H9 (cell line): ENCODE measurements around the gene DGKG. TPM values are rescaled to one million over a fixed set of nuclear protein-coding genes. Genes with fewer than 3 reads are reported as not detected.

ENCODE experiments used
- DNase-seq: peaks from one replicate; pipeline ENCODE4 v3.0.0-alpha.2; 2017
- H2AFZ ChIP-seq: one replicate; pipeline ENCODE4 v1.6.1; 2013; ENCODE audit warnings: mild to moderate bottlenecking, low read length, control low read depth, moderate library complexity
- H2AK5ac ChIP-seq: 2 replicates; pipeline ENCODE4 v1.6.1; 2013; ENCODE audit warnings: low read length, control low read depth, mixed read lengths; ENCODE audit not compliant: insufficient read length
- H2BK120ac ChIP-seq: one replicate; pipeline ENCODE4 v1.6.1; 2013; ENCODE audit warnings: low read depth, mild to moderate bottlenecking, low read length, control low read depth, inconsistent platforms; ENCODE audit not compliant: poor library complexity, severe bottlenecking
- H2BK12ac ChIP-seq: 2 replicates; pipeline ENCODE4 v1.6.1; 2013; ENCODE audit warnings: low read length, control low read depth, mixed read lengths, low read depth; ENCODE audit not compliant: insufficient read length
- H2BK15ac ChIP-seq: 2 replicates; pipeline ENCODE4 v1.6.1; 2013; ENCODE audit warnings: low read depth, low read length, control low read depth
- H2BK20ac ChIP-seq: one replicate; pipeline ENCODE4 v1.6.1; 2013; ENCODE audit warnings: low read depth, mild to moderate bottlenecking, low read length, control low read depth, inconsistent platforms; ENCODE audit not compliant: poor library complexity, severe bottlenecking
- H2BK5ac ChIP-seq: 2 replicates; pipeline ENCODE4 v1.6.1; 2013; ENCODE audit warnings: low read length, control low read depth, mixed read lengths; ENCODE audit not compliant: insufficient read length
- H3K14ac ChIP-seq: 2 replicates; pipeline ENCODE4 v1.6.1; 2013; ENCODE audit warnings: low read length, control low read depth; ENCODE audit not compliant: insufficient read depth
- H3K18ac ChIP-seq: 2 replicates; pipeline ENCODE4 v1.6.1; 2013; ENCODE audit warnings: low read depth, mild to moderate bottlenecking, mixed read lengths, low read length, control low read depth; ENCODE audit not compliant: insufficient read length
- H3K23ac ChIP-seq: 2 replicates; pipeline ENCODE4 v1.6.1; 2013; ENCODE audit warnings: low read length, control low read depth, mixed read lengths, low read depth; ENCODE audit not compliant: insufficient read length
- H3K23me2 ChIP-seq: 2 replicates; pipeline ENCODE4 v1.6.1; 2013; ENCODE audit warnings: low read depth, mild to moderate bottlenecking, mixed read lengths, low read length, control low read depth; ENCODE audit not compliant: insufficient read length, poor library complexity, severe bottlenecking
- H3K27ac ChIP-seq: 2 replicates; pipeline ENCODE4 v1.5.1; 2013; ENCODE audit warnings: low read length, control low read depth, mixed read lengths, low read depth; ENCODE audit not compliant: insufficient read length
- H3K27me3 ChIP-seq: 2 replicates; pipeline ENCODE4 v1.6.1; 2013; ENCODE audit warnings: low read length, control low read depth, inconsistent platforms; ENCODE audit not compliant: insufficient read depth
- H3K4ac ChIP-seq: 2 replicates; pipeline ENCODE4 v1.6.1; 2013; ENCODE audit warnings: low read depth, mild to moderate bottlenecking, control low read depth, inconsistent platforms, low read length, moderate library complexity
- H3K4me1 ChIP-seq: 2 replicates; pipeline ENCODE4 v1.6.1; 2013; ENCODE audit warnings: low read length, control low read depth, inconsistent platforms; ENCODE audit not compliant: insufficient read depth
- H3K4me2 ChIP-seq: 2 replicates; pipeline ENCODE4 v1.6.1; 2013; ENCODE audit warnings: low read length, control low read depth, mixed read lengths; ENCODE audit not compliant: insufficient read length, insufficient read depth
- H3K56ac ChIP-seq: 2 replicates; pipeline ENCODE4 v1.6.1; 2013; ENCODE audit warnings: low read depth, mild to moderate bottlenecking, mixed read lengths, low read length, control low read depth; ENCODE audit not compliant: insufficient read length
- H3K79me1 ChIP-seq: 2 replicates; pipeline ENCODE4 v1.6.1; 2013; ENCODE audit warnings: low read depth, mild to moderate bottlenecking, moderate library complexity, low read length, control low read depth, inconsistent platforms; ENCODE audit not compliant: insufficient read depth, poor library complexity, severe bottlenecking
- H3K79me2 ChIP-seq: 2 replicates; pipeline ENCODE4 v1.6.1; 2013; ENCODE audit warnings: low read length, control low read depth, inconsistent platforms; ENCODE audit not compliant: insufficient read depth
- H3K9ac ChIP-seq: 2 replicates; pipeline ENCODE4 v1.6.1; 2013; ENCODE audit warnings: low read length, control low read depth, mixed read lengths; ENCODE audit not compliant: insufficient read length; ENCODE audit errors: extremely low read depth
- H3K9me3 ChIP-seq: one replicate; pipeline ENCODE4 v1.6.1; 2013; ENCODE audit warnings: low read depth, low read length, inconsistent platforms; ENCODE audit not compliant: control insufficient read depth
- H3T11ph ChIP-seq: one replicate; pipeline ENCODE4 v1.6.1; 2013; ENCODE audit warnings: mild to moderate bottlenecking, low read length, control low read depth, inconsistent platforms
- H4K20me1 ChIP-seq: one replicate; pipeline ENCODE4 v1.6.1; 2013; ENCODE audit not compliant: control insufficient read depth, insufficient read length, insufficient read depth
- H4K5ac ChIP-seq: 2 replicates; pipeline ENCODE4 v1.6.1; 2013; ENCODE audit warnings: low read depth, mild to moderate bottlenecking, mixed read lengths, low read length, control low read depth; ENCODE audit not compliant: insufficient read length
- H4K8ac ChIP-seq: replicated peaks from 2 replicates; pipeline ENCODE4 v1.6.1; 2013; ENCODE audit warnings: low read length, control low read depth, mixed read lengths, low read depth; ENCODE audit not compliant: insufficient read length
- H4K91ac ChIP-seq: 2 replicates; pipeline ENCODE4 v1.6.1; 2013; ENCODE audit warnings: low read depth, mild to moderate bottlenecking, moderate library complexity, mixed read lengths, low read length, control low read depth; ENCODE audit not compliant: insufficient read length
- H3K27ac Mint-ChIP-seq, 3 experiments: 2 replicates in 2 of 3; 3 replicates in 1 of 3; pipeline ENCODE4 v1.8.0; 2020 to 2021; ENCODE audit warnings: mixed read lengths in 3 of 3, mild to moderate bottlenecking in 1 of 3, moderate library complexity in 1 of 3
- H3K27me3 Mint-ChIP-seq: 2 replicates; pipeline ENCODE4 v1.8.0; 2021; ENCODE audit warnings: low read depth, mild to moderate bottlenecking, moderate library complexity, mixed read lengths
- H3K36me3 Mint-ChIP-seq, 3 experiments: 2 replicates in 2 of 3; 3 replicates in 1 of 3; pipeline ENCODE4 v1.8.0; 2020 to 2021; ENCODE audit warnings: low read depth in 3 of 3, mixed read lengths in 3 of 3; ENCODE audit not compliant: insufficient read depth in 1 of 3
- H3K4me1 Mint-ChIP-seq, 2 experiments: 2 replicates each; pipeline ENCODE4 v1.8.0; 2020; ENCODE audit warnings: mixed read lengths in 2 of 2
- H3K4me3 Mint-ChIP-seq, 2 experiments: 2 replicates in 1 of 2; 3 replicates in 1 of 2; pipeline ENCODE4 v1.8.0; 2020 to 2021; ENCODE audit warnings: mild to moderate bottlenecking in 2 of 2, mixed read lengths in 2 of 2, moderate library complexity in 1 of 2
- H3K9me3 Mint-ChIP-seq, 2 experiments: 2 replicates in 1 of 2; 3 replicates in 1 of 2; pipeline ENCODE4 v1.8.0; 2020; ENCODE audit warnings: mild to moderate bottlenecking in 2 of 2, mixed read lengths in 2 of 2, moderate library complexity in 1 of 2
- WGBS: extraction: QIAGEN DNeasy Blood & Tissue Kit; methylation state at CpG from one replicate; pipeline ENCODE4 v1.1.7; 2013; ENCODE audit warnings: missing lambda C conversion rate, low lambda C conversion rate, mixed read lengths; ENCODE audit not compliant: insufficient read length; ENCODE audit errors: extremely low coverage; 5-methylcytosine and 5-hydroxymethylcytosine counted together
- total RNA-seq: library from RNA; stranded (reverse); gene quantifications from 2 replicates; pipeline ENCODE4 v1.2.1, GENCODE V29; 2021
- TF ChIP-seq, protein P1 (sequence below): fragments of 200-600 bp; sonication (generic); conservative IDR thresholded peaks from 3 replicates; pipeline ENCODE4 v1.8.0; 2021; ENCODE audit warnings: antibody characterized with exemption, mild to moderate bottlenecking

Gene DGKG
- total RNA-seq, 1 experiment from 2014 or later = not detected

DNA sequence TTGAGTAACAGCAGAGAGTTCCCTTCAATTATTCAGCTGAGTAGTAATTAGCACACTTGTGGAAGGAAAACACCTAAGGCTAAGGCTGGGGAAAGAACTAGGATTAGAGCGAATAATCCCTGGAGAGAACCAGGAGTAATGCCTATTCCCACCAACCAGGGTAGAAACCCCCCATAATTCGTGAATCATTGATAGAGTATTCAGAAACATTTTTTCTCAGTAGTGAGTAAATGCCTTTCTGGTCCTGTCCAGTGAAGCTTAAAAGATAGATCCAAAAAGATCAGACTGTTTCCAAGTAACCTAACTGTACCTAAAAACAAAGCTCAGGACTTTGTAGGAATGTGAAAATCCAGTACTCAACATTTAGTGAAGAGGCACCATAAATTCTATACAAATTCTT, 71.2 kb downstream of the DGKG start:
- no peaks in the 10 kb centered on the region for H3K79me1 ChIP-seq
- no peak overlapping the region for H4K91ac ChIP-seq
- Mint-ChIP-seq H3K36me3 (no peaks in the 10 kb centered on the region), H3K27me3 (peaks cover 2% of the 10 kb centered on the region; the same call in 1 of the 2 replicates), H3K27ac (no peak overlapping the region), H3K9me3 (no peaks in the 10 kb centered on the region), H3K4me3 (no peak overlapping the region), H3K4me1 (peaks cover 0 to 5% of the 10 kb centered on the region in 2 experiments; a peak in 1 of 4 replicates)
- H4K20me1 ChIP-seq = no peaks in the 10 kb centered on the region
- H4K8ac ChIP-seq = no peak overlapping the region
- H3K4me2 ChIP-seq = no peak overlapping the region
- H2BK15ac ChIP-seq = no peak overlapping the region
- no peak overlapping the region for H3K18ac ChIP-seq
- no peak overlapping the region for H2BK12ac ChIP-seq
- H3K79me2 ChIP-seq = no peaks in the 10 kb centered on the region
- no peaks in the 10 kb centered on the region for H3K23me2 ChIP-seq
- no peak overlapping the region for H3K4ac ChIP-seq
- no CpG with 5 or more reads among the region's 2 CpGs for WGBS
- H3K56ac ChIP-seq = no peak overlapping the region
- H3T11ph ChIP-seq = no peak overlapping the region
- TF ChIP-seq, protein P1, sequence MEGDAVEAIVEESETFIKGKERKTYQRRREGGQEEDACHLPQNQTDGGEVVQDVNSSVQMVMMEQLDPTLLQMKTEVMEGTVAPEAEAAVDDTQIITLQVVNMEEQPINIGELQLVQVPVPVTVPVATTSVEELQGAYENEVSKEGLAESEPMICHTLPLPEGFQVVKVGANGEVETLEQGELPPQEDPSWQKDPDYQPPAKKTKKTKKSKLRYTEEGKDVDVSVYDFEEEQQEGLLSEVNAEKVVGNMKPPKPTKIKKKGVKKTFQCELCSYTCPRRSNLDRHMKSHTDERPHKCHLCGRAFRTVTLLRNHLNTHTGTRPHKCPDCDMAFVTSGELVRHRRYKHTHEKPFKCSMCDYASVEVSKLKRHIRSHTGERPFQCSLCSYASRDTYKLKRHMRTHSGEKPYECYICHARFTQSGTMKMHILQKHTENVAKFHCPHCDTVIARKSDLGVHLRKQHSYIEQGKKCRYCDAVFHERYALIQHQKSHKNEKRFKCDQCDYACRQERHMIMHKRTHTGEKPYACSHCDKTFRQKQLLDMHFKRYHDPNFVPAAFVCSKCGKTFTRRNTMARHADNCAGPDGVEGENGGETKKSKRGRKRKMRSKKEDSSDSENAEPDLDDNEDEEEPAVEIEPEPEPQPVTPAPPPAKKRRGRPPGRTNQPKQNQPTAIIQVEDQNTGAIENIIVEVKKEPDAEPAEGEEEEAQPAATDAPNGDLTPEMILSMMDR = no peak
- no peak overlapping the region for H3K23ac ChIP-seq
- H3K4me1 ChIP-seq = no peaks in the 10 kb centered on the region
- H3K9ac ChIP-seq = no peak overlapping the region
- no peak for DNase-seq
- no peak overlapping the region for H2BK120ac ChIP-seq
- H2AK5ac ChIP-seq = no peak overlapping the region
- no peak overlapping the region for H4K5ac ChIP-seq
- no peak overlapping the region for H3K14ac ChIP-seq
- H3K27ac ChIP-seq = no peak overlapping the region
- H3K9me3 ChIP-seq = no peaks in the 10 kb centered on the region
- no peak overlapping the region for H2BK5ac ChIP-seq
- H3K27me3 ChIP-seq = no peaks in the 10 kb centered on the region
- no peak overlapping the region for H2AFZ ChIP-seq
- no peak overlapping the region for H2BK20ac ChIP-seq
